Ishikawa (cell line): ENCODE measurements around the gene PKNOX2.

Source experiments
- FOXM1 ChIP-seq: IDR thresholded peaks from 2 replicates; pipeline ENCODE4 v1.6.1; 2012; ENCODE audit warnings: low read depth, borderline replicate concordance
- RAD21 ChIP-seq: IDR thresholded peaks from 2 replicates; pipeline ENCODE4 v1.6.1; 2012; ENCODE audit warnings: low read depth
- TAF1 ChIP-seq: IDR thresholded peaks from 2 replicates; pipeline ENCODE4 v1.6.1; 2012; ENCODE audit warnings: low read depth, mild to moderate bottlenecking
- TEAD4 ChIP-seq: IDR thresholded peaks from 2 replicates; pipeline ENCODE4 v1.6.1; 2012
- ZBTB7A ChIP-seq: IDR thresholded peaks from 2 replicates; pipeline ENCODE4 v1.6.1; 2012; ENCODE audit warnings: low read depth
- TF ChIP-seq, protein P1 (sequence below): IDR thresholded peaks from 2 replicates; pipeline ENCODE4 v1.6.1; 2012; ENCODE audit warnings: low read depth, mild to moderate bottlenecking
- TF ChIP-seq, protein P2 (sequence below): IDR thresholded peaks from 2 replicates; pipeline ENCODE4 v1.6.1; 2012
- TF ChIP-seq, protein P3 (sequence below): IDR thresholded peaks from 2 replicates; pipeline ENCODE4 v1.6.1; 2012

DNA sequence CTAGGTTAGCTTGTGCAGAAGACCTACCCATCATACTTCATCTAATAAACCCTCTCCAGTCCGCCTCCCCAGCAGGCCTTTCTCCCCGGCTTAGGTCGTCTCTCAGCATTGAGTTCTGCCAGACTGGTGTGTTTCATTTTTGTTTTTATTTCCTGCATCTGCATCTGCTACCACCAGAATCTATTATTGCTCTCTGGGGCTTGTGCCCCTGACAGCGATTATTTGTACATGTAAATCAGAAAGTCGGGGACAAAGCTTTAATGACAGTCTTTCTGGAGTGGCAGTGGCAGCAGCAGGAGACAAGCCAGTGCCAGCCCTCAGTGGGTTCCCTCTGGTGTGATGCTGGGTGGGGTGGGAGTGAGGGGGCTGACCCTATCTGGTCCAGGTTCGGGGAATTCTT is 127.5 kb downstream of the PKNOX2 start:
- TF ChIP-seq, protein P1, sequence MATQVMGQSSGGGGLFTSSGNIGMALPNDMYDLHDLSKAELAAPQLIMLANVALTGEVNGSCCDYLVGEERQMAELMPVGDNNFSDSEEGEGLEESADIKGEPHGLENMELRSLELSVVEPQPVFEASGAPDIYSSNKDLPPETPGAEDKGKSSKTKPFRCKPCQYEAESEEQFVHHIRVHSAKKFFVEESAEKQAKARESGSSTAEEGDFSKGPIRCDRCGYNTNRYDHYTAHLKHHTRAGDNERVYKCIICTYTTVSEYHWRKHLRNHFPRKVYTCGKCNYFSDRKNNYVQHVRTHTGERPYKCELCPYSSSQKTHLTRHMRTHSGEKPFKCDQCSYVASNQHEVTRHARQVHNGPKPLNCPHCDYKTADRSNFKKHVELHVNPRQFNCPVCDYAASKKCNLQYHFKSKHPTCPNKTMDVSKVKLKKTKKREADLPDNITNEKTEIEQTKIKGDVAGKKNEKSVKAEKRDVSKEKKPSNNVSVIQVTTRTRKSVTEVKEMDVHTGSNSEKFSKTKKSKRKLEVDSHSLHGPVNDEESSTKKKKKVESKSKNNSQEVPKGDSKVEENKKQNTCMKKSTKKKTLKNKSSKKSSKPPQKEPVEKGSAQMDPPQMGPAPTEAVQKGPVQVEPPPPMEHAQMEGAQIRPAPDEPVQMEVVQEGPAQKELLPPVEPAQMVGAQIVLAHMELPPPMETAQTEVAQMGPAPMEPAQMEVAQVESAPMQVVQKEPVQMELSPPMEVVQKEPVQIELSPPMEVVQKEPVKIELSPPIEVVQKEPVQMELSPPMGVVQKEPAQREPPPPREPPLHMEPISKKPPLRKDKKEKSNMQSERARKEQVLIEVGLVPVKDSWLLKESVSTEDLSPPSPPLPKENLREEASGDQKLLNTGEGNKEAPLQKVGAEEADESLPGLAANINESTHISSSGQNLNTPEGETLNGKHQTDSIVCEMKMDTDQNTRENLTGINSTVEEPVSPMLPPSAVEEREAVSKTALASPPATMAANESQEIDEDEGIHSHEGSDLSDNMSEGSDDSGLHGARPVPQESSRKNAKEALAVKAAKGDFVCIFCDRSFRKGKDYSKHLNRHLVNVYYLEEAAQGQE: no peak
- no peak for TF ChIP-seq RAD21
- TF ChIP-seq, protein P2, sequence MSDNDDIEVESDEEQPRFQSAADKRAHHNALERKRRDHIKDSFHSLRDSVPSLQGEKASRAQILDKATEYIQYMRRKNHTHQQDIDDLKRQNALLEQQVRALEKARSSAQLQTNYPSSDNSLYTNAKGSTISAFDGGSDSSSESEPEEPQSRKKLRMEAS: no peak
- TF ChIP-seq TEAD4: no peak
- no peak for TF ChIP-seq TAF1
- TF ChIP-seq ZBTB7A: no peak
- TF ChIP-seq FOXM1: no peak
- TF ChIP-seq, protein P3, sequence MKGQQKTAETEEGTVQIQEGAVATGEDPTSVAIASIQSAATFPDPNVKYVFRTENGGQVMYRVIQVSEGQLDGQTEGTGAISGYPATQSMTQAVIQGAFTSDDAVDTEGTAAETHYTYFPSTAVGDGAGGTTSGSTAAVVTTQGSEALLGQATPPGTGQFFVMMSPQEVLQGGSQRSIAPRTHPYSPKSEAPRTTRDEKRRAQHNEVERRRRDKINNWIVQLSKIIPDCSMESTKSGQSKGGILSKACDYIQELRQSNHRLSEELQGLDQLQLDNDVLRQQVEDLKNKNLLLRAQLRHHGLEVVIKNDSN: no peak
